Astrocyte (in vitro differentiated cells and primary cell): ENCODE measurements around the gene POGZ. TPM values are rescaled to one million over a fixed set of nuclear protein-coding genes. Genes with fewer than 3 reads are reported as not detected.

Source experiments
- DNase-seq: peaks from one replicate; pipeline ENCODE4 v3.0.0-alpha.2; 2010; ENCODE audit warnings: low read depth
- FAIRE-seq: peaks from 2 replicates; lab custom pipeline; 2011; peaks lifted over from hg19 to GRCh38; lab: Jason Lieb, UNC
- H2AFZ ChIP-seq: 2 replicates; pipeline ENCODE4 v1.6.0; 2012; ENCODE audit warnings: low read depth, low read length, inconsistent platforms
- H3K27ac ChIP-seq: 2 replicates; pipeline ENCODE4 v1.5.1; 2011; ENCODE audit warnings: low read depth, low read length, inconsistent platforms
- H3K27me3 ChIP-seq: 2 replicates; pipeline ENCODE4 v1.6.0; 2011; ENCODE audit warnings: low read length, inconsistent platforms; ENCODE audit not compliant: insufficient read depth
- H3K36me3 ChIP-seq: 2 replicates; pipeline ENCODE4 v1.5.1; 2011; ENCODE audit warnings: low read length, inconsistent platforms; ENCODE audit not compliant: insufficient read depth
- H3K4me1 ChIP-seq: 2 replicates; pipeline ENCODE4 v1.5.1; 2011; ENCODE audit warnings: low read length, inconsistent platforms; ENCODE audit not compliant: insufficient read depth
- H3K4me2 ChIP-seq: 2 replicates; pipeline ENCODE4 v1.6.0; 2012; ENCODE audit warnings: low read length, inconsistent platforms
- H3K4me3 ChIP-seq: 2 replicates; pipeline ENCODE4 v1.5.1; 2011; ENCODE audit warnings: low read depth, mild to moderate bottlenecking, low read length, inconsistent platforms; ENCODE audit not compliant: insufficient read depth
- H3K79me2 ChIP-seq: 2 replicates; pipeline ENCODE4 v1.6.0; 2012; ENCODE audit warnings: mild to moderate bottlenecking, low read length, inconsistent platforms; ENCODE audit not compliant: insufficient read depth
- H3K9ac ChIP-seq: 2 replicates; pipeline ENCODE4 v1.6.0; 2012; ENCODE audit warnings: mild to moderate bottlenecking, low read length, inconsistent platforms
- H3K9me3 ChIP-seq: 2 replicates; pipeline ENCODE4 v1.5.1; 2012; ENCODE audit warnings: low read depth, mild to moderate bottlenecking, low read length, inconsistent platforms; ENCODE audit not compliant: insufficient read depth
- H4K20me1 ChIP-seq: 2 replicates; pipeline ENCODE4 v1.6.0; 2012; ENCODE audit warnings: low read length, inconsistent platforms; ENCODE audit not compliant: insufficient read depth
- H3K27ac Mint-ChIP-seq: one replicate; pipeline ENCODE4 v1.8.0; 2021; ENCODE audit warnings: mild to moderate bottlenecking, mixed read lengths; ENCODE audit not compliant: unreplicated experiment
- H3K27me3 Mint-ChIP-seq: one replicate; pipeline ENCODE4 v1.8.0; 2021; ENCODE audit warnings: low read depth, mixed read lengths; ENCODE audit not compliant: unreplicated experiment
- H3K36me3 Mint-ChIP-seq: one replicate; pipeline ENCODE4 v1.8.0; 2021; ENCODE audit warnings: low read depth, mixed read lengths; ENCODE audit not compliant: unreplicated experiment
- H3K4me1 Mint-ChIP-seq: one replicate; pipeline ENCODE4 v1.8.0; 2021; ENCODE audit warnings: low read depth, mixed read lengths; ENCODE audit not compliant: unreplicated experiment
- H3K4me3 Mint-ChIP-seq: one replicate; pipeline ENCODE4 v1.8.0; 2021; ENCODE audit warnings: mild to moderate bottlenecking, moderate library complexity, mixed read lengths; ENCODE audit not compliant: unreplicated experiment
- H3K9me3 Mint-ChIP-seq: one replicate; pipeline ENCODE4 v1.8.0; 2021; ENCODE audit warnings: mild to moderate bottlenecking, mixed read lengths; ENCODE audit not compliant: unreplicated experiment
- EZH2 ChIP-seq: IDR thresholded peaks from 2 replicates; pipeline ENCODE4 v1.6.1; 2012; ENCODE audit warnings: mild to moderate bottlenecking, low read length, inconsistent platforms; ENCODE audit not compliant: insufficient read depth
- total RNA-seq: library from RNA; stranded (reverse); gene quantifications from 2 replicates; pipeline ENCODE4 v1.2.1, GENCODE V29; 2021
- TF ChIP-seq, protein P1 (sequence below): IDR thresholded peaks from 2 replicates; pipeline ENCODE4 v1.5.1; 2011; ENCODE audit warnings: low read depth, mild to moderate bottlenecking, inconsistent platforms, low read length, moderate library complexity; ENCODE audit not compliant: insufficient read depth

The POGZ gene
- total RNA-seq, 1 donor from 2014 or later: 63.9 TPM

GRCh38 chr1:151405187-151405951, 53.9 kb downstream of the POGZ start:
- H3K4me1 Mint-ChIP-seq: peaks cover 21% of the 10 kb centered on the region
- no peak overlapping the region for H3K27ac Mint-ChIP-seq
- FAIRE-seq: no peak
- H3K9ac ChIP-seq: no peak overlapping the region
- no peaks in the 10 kb centered on the region for H3K27me3 Mint-ChIP-seq
- H4K20me1 ChIP-seq: peaks cover 44% of the 10 kb centered on the region
- DNase-seq: no peak
- peaks cover 26% of the 10 kb centered on the region for H3K79me2 ChIP-seq
- no peak overlapping the region for H3K27ac ChIP-seq
- TF ChIP-seq EZH2: no peak
- TF ChIP-seq, protein P1, sequence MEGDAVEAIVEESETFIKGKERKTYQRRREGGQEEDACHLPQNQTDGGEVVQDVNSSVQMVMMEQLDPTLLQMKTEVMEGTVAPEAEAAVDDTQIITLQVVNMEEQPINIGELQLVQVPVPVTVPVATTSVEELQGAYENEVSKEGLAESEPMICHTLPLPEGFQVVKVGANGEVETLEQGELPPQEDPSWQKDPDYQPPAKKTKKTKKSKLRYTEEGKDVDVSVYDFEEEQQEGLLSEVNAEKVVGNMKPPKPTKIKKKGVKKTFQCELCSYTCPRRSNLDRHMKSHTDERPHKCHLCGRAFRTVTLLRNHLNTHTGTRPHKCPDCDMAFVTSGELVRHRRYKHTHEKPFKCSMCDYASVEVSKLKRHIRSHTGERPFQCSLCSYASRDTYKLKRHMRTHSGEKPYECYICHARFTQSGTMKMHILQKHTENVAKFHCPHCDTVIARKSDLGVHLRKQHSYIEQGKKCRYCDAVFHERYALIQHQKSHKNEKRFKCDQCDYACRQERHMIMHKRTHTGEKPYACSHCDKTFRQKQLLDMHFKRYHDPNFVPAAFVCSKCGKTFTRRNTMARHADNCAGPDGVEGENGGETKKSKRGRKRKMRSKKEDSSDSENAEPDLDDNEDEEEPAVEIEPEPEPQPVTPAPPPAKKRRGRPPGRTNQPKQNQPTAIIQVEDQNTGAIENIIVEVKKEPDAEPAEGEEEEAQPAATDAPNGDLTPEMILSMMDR: no peak
- no peak overlapping the region for H3K4me3 ChIP-seq
- H3K27me3 ChIP-seq: no peaks in the 10 kb centered on the region
- H3K4me1 ChIP-seq: peaks cover 12% of the 10 kb centered on the region
- peaks cover 20% of the 10 kb centered on the region for H3K36me3 Mint-ChIP-seq
- H3K9me3 ChIP-seq: no peaks in the 10 kb centered on the region
- H2AFZ ChIP-seq: no peak overlapping the region
- H3K4me3 Mint-ChIP-seq: no peak overlapping the region
- no peak overlapping the region for H3K4me2 ChIP-seq
- H3K36me3 ChIP-seq: peaks cover 74% of the 10 kb centered on the region
- H3K9me3 Mint-ChIP-seq: no peaks in the 10 kb centered on the region

GRCh38 chr1:151403612-151404011, 55.7 kb downstream of the POGZ start:
- H3K4me3 ChIP-seq: no peak overlapping the region
- peaks cover 50% of the 10 kb centered on the region for H4K20me1 ChIP-seq
- H3K79me2 ChIP-seq: peaks cover 36% of the 10 kb centered on the region
- no peaks in the 10 kb centered on the region for H3K9me3 ChIP-seq
- no peaks in the 10 kb centered on the region for H3K27me3 ChIP-seq
- H3K36me3 ChIP-seq: peaks cover 67% of the 10 kb centered on the region
- H3K4me1 ChIP-seq: peaks cover 14% of the 10 kb centered on the region
- Mint-ChIP-seq H3K27me3 (no peaks in the 10 kb centered on the region), H3K9me3 (no peaks in the 10 kb centered on the region), H3K4me1 (peaks cover 19% of the 10 kb centered on the region), H3K4me3 (no peak overlapping the region), H3K36me3 (peaks cover 18% of the 10 kb centered on the region), H3K27ac (no peak overlapping the region)
- H2AFZ ChIP-seq: no peak overlapping the region
- TF ChIP-seq, protein P1: no peak
- TF ChIP-seq EZH2: no peak
- H3K9ac ChIP-seq: no peak overlapping the region
- DNase-seq (no peak), FAIRE-seq (no peak)
- no peak overlapping the region for H3K27ac ChIP-seq
- no peak overlapping the region for H3K4me2 ChIP-seq

DNA sequence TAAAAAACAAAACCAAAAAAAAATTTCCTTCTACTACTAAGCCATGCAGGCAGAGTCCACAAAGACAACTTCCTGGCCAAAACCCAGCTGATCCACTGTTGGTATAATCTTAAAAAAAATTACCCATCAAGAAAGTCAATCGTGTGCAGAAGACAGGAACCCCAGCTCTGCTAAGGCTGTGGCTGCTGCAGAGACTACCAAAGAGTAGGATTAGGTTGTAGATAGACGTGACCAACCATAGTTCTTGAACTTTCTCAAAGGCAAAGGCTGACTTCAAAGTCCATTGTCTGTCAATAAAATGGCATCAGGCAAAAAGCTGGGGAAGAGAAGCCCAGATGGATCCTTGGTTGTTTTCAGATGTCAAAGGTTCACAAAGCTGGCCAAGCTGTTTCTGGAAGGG, 56.5 kb downstream of the POGZ start:
- H3K27ac Mint-ChIP-seq: no peak overlapping the region
- H3K4me1 Mint-ChIP-seq: peaks cover 17% of the 10 kb centered on the region
- no peaks in the 10 kb centered on the region for H3K9me3 ChIP-seq
- H3K4me3 Mint-ChIP-seq: no peak overlapping the region
- no peak overlapping the region for H3K9ac ChIP-seq
- H3K9me3 Mint-ChIP-seq: no peaks in the 10 kb centered on the region
- no peak overlapping the region for H3K27ac ChIP-seq
- H3K36me3 ChIP-seq: peaks cover 59% of the 10 kb centered on the region
- no peak overlapping the region for H2AFZ ChIP-seq
- no peak for DNase-seq
- TF ChIP-seq EZH2: no peak
- TF ChIP-seq, protein P1: no peak
- no peak for FAIRE-seq
- H4K20me1 ChIP-seq: peaks cover 50% of the 10 kb centered on the region
- H3K27me3 ChIP-seq: no peaks in the 10 kb centered on the region
- peaks cover 36% of the 10 kb centered on the region for H3K79me2 ChIP-seq
- no peak overlapping the region for H3K4me3 ChIP-seq
- H3K27me3 Mint-ChIP-seq: no peaks in the 10 kb centered on the region
- peaks cover 18% of the 10 kb centered on the region for H3K36me3 Mint-ChIP-seq
- H3K4me2 ChIP-seq: no peak overlapping the region
- peaks cover 14% of the 10 kb centered on the region for H3K4me1 ChIP-seq
